Hematopoietic multipotent progenitor cell treated with erythropoietin and hydrocortisone succinate and interleukin-3 and kit ligand, for 4 days (in vitro differentiated cells): Measurements from ENCODE around the gene DLG4.

Experiments used
- DNase-seq: peaks from one replicate; pipeline ENCODE4 v3.0.0-alpha.2; 2015

DLG4 gene

DNA sequence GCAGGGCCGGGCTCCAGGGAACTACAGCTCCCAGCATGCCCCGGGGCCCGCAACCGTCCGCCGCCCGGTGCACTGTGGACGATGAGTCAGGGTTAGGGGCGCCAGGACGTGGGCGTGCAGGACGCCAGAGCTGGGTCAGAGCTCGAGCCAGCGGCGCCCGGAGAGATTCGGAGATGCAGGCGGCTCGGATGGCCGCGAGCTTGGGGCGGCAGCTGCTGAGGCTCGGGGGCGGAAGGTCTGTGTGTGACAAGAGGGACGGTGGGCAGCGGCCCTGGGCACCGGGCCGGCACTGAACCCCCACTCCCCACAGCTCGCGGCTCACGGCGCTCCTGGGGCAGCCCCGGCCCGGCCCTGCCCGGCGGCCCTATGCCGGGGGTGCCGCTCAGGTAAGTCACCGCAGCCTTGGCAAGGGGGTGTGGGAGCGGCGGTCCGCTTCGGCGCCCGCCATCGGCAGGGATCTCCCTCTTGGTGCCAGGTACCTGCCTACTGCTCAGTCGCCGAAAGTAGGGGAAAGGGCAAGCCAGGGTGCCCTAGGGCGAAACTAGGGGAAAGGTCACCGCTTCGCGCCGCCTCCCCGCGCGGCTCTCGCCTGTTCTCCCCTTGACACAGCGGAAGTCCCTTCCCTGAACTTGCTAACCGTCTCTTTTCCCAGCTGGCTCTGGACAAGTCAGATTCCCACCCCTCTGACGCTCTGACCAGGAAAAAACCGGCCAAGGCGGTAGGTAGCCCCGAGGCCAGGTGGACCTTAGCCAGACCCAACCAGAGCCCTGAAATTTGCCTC is at the start of gene DLG4, which contains the start of gene ACADVL:
DLG4 (minus strand) TSS at position 25 of the 781 bp plus-strand sequence.
ACADVL (plus strand) TSS at position 127 of the 781 bp plus-strand sequence; CDS start at position 174, 47 bp downstream.
- DNase-seq: peak; percentile 94

- no peak for DNase-seq
Observed at GRCh38 chr17:7266784-7267183, 47.1 kb upstream of the DLG4 start.

- DNase-seq: no peak
Observed at GRCh38 chr17:7263801-7264078, 44.1 kb upstream of the DLG4 start.

DNA sequence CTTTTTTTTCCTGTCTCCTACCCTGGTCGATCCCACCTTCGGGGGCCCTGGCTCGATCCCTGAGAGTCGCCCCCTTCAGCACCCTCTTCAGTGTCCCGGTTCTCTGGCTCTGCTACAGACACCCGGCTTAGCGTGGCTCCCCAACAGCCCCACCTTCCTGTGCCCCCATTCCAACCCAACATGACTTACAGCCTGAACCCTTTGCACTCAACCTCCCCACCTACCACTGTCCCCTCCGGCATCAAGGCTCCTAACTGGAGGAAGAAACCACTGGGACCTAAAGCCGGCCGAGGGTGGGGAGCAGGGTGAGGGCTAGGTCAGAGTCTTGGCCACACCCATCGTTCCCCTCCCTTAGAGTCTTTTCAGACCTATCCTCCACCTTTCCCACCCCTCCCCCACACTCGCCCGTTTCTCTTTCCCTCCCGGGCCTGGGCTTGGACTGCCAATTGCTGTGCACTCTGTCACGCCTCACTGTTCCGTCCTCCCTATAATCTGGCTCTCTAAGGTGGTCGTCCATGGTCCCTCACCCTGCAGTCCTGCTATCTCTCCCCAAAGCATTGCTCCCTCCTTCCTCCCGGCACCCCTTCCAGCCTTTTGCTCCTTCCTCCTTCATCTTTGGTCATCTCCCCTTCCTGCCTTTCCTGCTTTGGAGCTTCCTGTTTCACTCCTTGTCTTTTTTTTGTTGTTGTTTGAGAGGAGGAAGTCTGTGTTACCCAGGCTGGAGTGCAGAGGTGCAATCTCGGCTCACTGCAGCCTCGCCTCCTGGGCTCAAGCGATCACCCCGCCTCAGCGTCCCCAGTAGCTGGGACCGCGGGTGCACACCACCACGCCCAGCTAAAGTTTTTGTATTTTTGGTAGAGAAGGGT is 43.5 kb upstream of the DLG4 start:
- peak; percentile 51 for DNase-seq

DNA sequence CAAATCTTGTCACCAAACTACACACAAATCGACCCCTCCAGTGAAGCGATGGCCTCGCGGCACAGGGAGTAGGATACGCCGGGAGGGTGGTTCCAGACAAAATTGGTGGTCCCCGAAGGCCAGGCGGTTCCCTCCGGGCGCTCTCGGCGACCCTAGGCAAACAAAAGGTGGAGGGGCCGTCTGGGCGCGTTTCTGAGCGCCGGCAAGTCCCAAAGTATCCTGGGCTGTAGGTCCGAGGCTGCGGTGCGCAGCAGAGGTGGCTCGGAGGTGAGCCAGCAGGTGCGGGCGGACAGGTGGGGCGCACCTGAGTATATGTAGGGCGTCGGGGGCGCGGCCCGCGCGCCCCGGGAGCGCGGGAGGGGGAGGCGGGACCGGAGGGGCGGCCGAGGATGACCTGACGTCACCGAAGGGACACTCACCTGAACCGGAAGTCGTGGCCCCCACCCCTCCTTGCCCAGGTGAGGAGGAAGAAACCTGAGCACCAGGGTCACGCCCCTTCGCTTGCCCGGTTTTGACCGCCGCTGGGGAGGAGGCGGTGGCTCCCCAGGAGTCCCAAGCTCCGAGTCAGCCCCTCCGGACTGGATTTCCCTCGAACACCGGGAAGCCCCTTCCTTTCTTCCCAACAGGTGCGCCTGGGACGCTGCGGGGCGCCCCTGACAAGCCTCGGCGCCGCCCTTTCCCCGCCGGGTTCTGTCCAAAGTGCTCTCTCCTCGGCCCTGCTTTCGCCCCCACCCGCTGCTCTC is 42.7 kb upstream of the DLG4 start, which contains the start of gene CLDN7:
CLDN7 (minus strand) TSS at position 287 of the 743 bp plus-strand sequence. CDS start 435 bp downstream, outside the sequence.
- no peak for DNase-seq

- peak; percentile 36 for DNase-seq
Observed at GRCh38 chr17:7261379-7262191, 41.9 kb upstream of the DLG4 start.

- DNase-seq: peak; percentile 77
Observed at GRCh38 chr17:7260651-7261378, 41.2 kb upstream of the DLG4 start.

DNA sequence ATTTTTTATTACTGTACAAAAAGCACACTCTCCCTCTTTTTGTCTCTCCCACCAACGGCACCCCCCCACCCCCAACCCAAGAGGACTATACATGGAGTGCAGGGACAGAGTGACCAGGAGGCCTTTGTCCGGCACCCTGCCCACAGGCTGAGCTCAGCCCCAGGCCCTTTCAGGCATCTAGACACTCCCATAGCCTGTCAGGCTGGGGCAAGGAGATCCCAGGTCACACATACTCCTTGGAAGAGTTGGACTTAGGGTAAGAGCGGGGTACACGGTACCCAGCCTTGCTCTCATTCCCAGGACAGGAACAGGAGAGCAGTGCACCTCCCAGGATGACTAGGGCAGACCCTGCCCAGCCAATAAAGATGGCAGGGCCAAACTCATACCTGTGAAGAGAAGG is 40.5 kb upstream of the DLG4 start:
- DNase-seq: no peak

DNA sequence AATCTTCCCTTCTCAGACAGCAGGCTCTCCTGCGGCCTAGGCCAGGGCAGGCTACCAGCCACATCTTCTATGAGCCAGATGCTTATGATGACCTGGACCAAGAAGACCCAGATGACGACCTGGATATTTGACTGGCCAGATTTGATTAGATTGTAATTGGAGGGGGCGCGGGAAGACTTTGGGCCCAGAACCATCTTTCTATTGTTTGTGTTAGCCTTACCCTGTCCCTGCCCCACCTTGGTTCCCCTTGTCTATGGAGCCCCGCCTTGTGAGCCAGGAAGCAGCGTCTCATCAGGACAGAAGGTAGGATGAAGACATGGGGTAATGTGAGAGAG is 39.9 kb upstream of the DLG4 start:
- DNase-seq: no peak

DNA sequence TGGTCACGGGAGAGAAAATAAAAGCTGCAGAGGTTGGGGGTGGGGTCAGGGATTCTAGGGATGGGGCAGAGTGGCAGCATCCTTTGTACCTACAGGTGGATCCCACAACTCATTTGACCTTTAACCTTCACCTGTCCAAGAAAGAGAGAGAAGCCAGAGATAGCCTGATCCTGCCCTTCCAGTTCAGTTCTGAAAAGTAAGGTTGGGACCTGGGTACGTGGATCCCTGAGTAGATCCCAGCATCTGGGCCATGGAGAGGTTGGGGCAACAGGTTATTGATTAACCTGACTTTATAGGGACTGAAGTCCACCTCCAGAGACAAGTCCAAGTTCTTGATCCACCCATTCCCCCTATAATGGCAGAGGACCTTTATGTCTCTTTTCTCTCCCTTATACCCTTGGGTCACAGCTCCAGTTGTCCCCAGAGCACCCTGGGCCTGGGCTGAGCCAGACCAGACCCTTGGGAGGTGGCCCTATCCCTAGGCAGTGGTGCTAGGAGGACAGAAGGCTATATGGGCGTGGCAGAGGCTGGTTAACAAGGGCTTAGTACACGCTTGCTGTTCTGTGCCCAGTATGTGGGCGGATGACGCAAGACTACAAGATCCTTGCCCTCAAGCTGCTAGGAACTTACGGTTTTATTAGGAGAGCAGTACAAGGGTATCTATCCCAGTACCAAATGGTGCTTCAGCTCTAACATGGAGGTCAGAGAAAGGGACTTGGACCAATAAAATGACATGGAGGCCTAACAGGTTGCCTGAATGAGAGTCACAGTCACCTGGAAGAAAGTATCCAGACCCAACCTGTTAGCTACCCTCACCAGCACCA is 39.3 kb upstream of the DLG4 start:
- DNase-seq: peak; percentile 65

DNA sequence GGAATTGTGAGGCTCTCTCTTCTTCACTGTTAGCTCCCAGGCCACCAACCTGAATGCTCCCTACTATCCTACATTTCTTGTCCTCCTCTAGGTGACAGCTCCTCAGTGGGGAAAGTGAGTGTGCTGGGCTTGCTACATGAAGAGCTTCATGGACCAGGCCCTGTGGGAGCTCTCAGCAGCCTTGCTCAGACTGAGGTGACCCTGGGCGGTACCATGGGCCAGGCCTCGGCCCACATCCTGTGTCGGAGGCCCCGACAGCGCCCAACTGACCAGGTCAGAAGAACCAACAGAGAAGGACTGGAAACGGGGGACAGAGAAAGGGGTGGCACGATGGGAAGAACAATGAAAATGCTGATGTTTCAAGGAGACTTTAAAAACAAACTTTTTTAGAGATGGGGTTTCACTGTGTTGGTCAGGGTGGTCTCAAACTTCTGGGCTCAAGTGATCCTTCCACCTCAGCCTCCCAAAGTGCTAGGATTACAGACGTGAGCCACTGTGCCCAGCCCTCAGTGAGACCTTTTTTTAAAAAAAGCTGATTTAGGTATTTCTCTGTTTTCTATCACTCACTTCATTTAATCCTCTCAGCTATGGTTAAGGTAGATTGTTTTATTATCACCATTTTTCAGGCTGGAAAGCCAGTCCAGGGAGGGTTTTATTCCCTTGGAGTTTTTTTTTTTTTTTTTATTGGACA is 37.3 kb upstream of the DLG4 start:
- no peak for DNase-seq

- DNase-seq: no peak
Observed at GRCh38 chr17:7254511-7254910, 34.9 kb upstream of the DLG4 start.

DNA sequence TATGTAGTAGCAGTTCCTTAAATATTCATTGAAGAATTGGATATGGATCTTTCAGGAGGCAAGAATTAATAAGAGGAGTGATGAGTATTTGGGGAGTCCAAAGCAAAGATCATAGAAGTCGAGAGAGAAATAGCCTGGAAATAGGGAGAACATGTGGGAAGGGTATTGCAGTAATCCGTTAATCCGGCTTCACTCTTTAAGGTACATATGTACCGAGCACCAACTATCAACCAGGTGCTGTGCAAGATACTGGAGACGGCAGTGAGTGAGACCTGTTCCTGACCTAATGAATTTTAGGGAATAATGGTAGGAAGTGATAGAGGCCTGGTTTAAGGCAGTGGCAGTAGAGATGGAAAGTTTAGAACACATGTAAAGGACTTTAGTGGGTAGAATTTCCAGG is 33.4 kb upstream of the DLG4 start:
- DNase-seq: no peak

- peak; percentile 97 for DNase-seq
Observed at GRCh38 chr17:7252176-7253043, 32.8 kb upstream of the DLG4 start, which contains the start of gene ELP5. TSS of gene ELP5 (plus strand) at chr17:7252215. CDS start at chr17:7252551, 336 bp downstream.

DNA sequence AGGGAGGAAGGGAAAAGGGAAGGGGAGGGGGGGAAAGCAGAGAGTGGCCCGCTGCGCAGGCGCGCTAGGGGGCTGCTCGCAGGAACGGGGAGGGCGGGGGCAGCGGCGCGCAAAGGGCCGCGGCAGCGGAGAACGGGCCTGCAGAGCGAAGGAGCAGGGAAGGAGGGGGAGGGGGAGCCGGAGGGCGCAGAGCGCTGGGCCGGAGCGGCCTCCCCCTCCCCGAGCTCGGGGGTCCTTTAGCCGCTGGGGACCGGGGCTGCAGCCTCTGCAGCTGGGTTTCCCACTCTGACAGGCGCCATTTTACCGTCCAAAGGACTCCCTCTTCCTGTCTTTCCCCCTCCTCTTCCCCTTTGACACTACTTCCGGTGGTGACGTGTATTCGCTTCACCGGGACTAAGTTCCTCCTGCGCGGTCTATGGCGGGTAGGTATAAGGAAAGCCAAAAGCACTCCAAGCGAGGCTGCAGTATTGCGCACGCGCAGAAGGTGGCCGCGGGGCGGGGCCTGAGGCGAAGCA is 32.1 kb upstream of the DLG4 start, which contains the start of gene CTDNEP1:
CTDNEP1 (minus strand) TSS at position 74 of the 515 bp plus-strand sequence. CDS start 438 bp downstream, outside the sequence.
- peak; percentile 100 for DNase-seq

- DNase-seq: no peak
Observed at GRCh38 chr17:7250695-7251627, 31.3 kb upstream of the DLG4 start.

- peak; percentile 52 for DNase-seq
Observed at GRCh38 chr17:7249830-7250229, 30.2 kb upstream of the DLG4 start.
